Upper lobe of right lung (tissue), 1 donor: Measurements from ENCODE around the gene SLC35G4. TPM values are rescaled to one million over a fixed set of nuclear protein-coding genes. Genes with fewer than 3 reads are reported as not detected.

Source experiments
- ATAC-seq: fragments of 200-7000 bp; cut with Tn5 transposase; one replicate; pipeline ENCODE4 v1.9.1; 2020; ENCODE audit warnings: mild to moderate bottlenecking, moderate library complexity
- DNase-seq: peaks from one replicate; pipeline ENCODE4 v3.0.0-alpha.2; 2020
- H3K27ac ChIP-seq: fragments of 200-600 bp; one replicate; pipeline ENCODE4 v1.8.0; 2022
- H3K27me3 ChIP-seq: fragments of 200-600 bp; one replicate; pipeline ENCODE4 v1.8.0; 2022; ENCODE audit warnings: mild to moderate bottlenecking
- H3K36me3 ChIP-seq: fragments of 200-600 bp; one replicate; pipeline ENCODE4 v1.8.0; 2022
- H3K4me1 ChIP-seq: fragments of 200-600 bp; one replicate; pipeline ENCODE4 v1.8.0; 2022
- H3K4me3 ChIP-seq: fragments of 200-600 bp; one replicate; pipeline ENCODE4 v1.8.0; 2022; ENCODE audit warnings: mild to moderate bottlenecking
- H3K9me3 ChIP-seq: fragments of 200-600 bp; one replicate; pipeline ENCODE4 v1.8.0; 2022
- intact Hi-C: fragments of 100-400 bp; cut with DNase I; formaldehyde crosslinking; loops from one replicate; pipeline ENCODE4 v1.11.0; 2022
- total RNA-seq: library from RNA; stranded (reverse); fragmentation: NEBNext Ultra II Directional; extraction: Animal tissue kit (Norgen Biotek cat#: 25700); gene quantifications from one replicate; pipeline ENCODE4 v1.2.1, GENCODE V29; 2021
- TF ChIP-seq, protein P1 (sequence below): fragments of 200-600 bp; IDR thresholded peaks from one replicate; pipeline ENCODE4 v1.8.0; 2022; ENCODE audit warnings: antibody characterized with exemption
- donor health status: DM: no; HTN: yes; CAD: no; lungs with severe emphysema.

SLC35G4 gene
- total RNA-seq, 1 donor from 2014 or later: not detected

DNA sequence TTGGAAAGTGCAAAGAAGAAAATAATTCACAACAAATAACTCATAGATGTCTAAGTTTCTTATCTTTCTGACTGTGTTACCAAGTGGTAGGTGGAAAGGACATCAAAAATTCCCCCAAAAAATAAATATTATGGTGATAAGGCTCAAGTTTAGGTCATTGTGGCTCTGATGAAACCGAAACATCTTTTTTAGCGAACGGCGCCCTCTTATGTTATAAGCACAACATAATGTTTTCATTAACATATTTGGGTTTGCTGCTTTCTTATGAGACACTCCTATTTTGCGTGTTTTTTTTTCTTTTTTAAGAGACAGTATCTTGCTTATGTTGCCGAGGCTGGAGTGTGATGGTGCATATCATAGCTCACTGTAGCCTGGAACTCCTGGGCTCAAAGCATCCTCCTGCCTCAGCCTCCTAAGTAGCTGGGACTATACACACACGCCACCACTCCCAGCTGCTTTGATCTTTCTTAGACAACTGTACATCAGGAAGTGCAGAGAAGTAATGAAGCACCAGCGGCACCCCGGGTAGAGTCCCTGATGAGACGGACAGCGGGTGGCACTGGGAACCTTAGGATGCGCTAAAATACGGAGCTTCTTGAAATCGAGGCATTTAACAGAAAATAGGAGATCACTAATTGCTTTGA, 38.5 kb upstream of the SLC35G4 start:
- Histone ChIP-seq H3K27me3 (no peaks in the 10 kb centered on the region), H3K9me3 (no peaks in the 10 kb centered on the region), H3K27ac (no peak overlapping the region), H3K4me3 (no peak overlapping the region), H3K36me3 (no peaks in the 10 kb centered on the region), H3K4me1 (no peaks in the 10 kb centered on the region)
- intact Hi-C loops: no loop called here
- no peak for DNase-seq
- TF ChIP-seq, protein P1, sequence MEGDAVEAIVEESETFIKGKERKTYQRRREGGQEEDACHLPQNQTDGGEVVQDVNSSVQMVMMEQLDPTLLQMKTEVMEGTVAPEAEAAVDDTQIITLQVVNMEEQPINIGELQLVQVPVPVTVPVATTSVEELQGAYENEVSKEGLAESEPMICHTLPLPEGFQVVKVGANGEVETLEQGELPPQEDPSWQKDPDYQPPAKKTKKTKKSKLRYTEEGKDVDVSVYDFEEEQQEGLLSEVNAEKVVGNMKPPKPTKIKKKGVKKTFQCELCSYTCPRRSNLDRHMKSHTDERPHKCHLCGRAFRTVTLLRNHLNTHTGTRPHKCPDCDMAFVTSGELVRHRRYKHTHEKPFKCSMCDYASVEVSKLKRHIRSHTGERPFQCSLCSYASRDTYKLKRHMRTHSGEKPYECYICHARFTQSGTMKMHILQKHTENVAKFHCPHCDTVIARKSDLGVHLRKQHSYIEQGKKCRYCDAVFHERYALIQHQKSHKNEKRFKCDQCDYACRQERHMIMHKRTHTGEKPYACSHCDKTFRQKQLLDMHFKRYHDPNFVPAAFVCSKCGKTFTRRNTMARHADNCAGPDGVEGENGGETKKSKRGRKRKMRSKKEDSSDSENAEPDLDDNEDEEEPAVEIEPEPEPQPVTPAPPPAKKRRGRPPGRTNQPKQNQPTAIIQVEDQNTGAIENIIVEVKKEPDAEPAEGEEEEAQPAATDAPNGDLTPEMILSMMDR: no peak
- ATAC-seq: no peak

DNA sequence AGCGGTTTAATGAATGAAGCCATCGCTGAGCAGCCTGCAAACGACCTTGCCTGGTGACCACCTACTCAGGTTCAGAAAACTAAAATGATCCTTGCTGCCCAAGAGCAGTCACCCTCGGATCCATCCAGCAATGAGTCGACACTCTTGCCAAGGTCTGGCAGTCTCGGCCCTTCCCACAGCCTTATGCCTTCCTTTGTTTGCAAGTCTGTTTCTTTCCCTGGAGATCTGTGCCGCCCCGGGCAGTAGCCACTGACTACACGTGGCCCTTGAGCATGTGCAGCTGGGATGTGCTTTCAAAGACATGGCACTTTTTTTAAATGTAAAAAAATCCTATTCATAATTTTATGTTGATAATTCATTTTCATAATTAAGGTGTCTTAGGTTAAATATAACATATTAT, 37.2 kb upstream of the SLC35G4 start:
- Histone ChIP-seq H3K27ac (no peak overlapping the region), H3K4me1 (no peaks in the 10 kb centered on the region), H3K27me3 (no peaks in the 10 kb centered on the region), H3K36me3 (no peaks in the 10 kb centered on the region), H3K9me3 (no peaks in the 10 kb centered on the region), H3K4me3 (no peak overlapping the region)
- intact Hi-C loops: no loop called here
- DNase-seq (no peak), ATAC-seq (no peak)
- TF ChIP-seq, protein P1: no peak

DNA sequence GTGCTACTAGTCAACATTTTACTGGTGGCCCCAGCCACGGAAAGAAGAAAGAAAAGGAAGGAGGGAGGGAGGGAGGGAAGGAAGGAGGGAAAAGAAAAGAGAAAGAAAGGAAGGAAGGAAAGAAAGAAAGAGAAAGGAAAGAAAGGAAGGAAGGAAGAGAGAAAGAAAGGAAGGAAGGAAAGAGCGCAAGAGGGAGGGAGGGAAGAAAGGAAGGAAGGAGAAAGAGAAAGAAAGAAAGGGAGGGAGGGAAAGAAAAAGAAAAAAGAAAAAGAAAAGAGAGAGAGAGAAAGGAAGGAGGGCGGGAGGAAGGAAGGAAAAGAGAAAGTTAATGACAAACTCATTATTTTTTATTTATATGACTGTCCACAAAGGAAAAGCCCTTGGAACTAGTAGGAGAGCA, 34.9 kb upstream of the SLC35G4 start:
- Histone ChIP-seq H3K27me3 (no peaks in the 10 kb centered on the region), H3K4me1 (no peaks in the 10 kb centered on the region), H3K36me3 (no peaks in the 10 kb centered on the region), H3K27ac (no peak overlapping the region), H3K4me3 (no peak overlapping the region), H3K9me3 (no peaks in the 10 kb centered on the region)
- ATAC-seq: no peak
- no peak for DNase-seq
- TF ChIP-seq, protein P1: no peak
- intact Hi-C loops: no loop called here

DNA sequence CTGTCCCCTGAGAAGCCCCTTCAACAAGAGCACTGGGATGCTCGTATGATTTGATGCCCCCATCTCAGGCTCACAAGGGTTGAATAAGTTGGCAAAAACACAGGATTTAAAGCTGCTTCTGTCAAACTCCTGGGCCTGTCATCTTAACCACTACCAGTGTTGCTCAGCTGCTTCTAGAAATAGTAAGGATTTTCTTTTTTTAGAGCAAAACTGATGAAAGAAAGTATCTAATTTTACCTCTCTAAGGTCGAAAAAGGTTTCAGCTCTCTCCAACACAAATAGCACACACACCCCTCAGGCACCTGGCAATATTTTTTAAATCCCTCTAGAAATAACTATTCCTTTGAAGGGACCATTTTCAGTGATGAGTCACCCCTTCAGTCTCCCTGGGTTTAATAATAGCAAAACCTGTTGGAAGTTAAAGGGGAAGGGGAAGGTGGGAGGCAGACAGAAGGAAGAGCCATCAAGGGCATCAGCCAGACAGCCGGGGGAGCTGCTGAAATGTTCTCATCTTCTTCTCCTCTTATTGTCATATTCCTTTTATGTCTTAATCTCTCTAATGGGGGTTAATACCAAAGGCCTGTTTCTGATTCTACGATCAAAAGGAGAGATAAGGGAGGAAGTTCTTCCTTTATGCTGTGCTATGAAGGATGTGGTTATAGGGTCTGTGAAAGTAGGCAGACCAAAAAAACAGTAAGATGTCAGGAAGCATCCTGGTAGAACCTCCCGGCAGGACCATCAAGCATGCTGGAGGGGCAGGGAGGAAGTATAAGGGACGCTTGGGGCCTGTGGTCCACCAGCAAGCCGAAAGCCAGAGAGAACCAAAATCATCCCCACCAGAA, 31.9 kb upstream of the SLC35G4 start:
- Histone ChIP-seq H3K36me3 (no peaks in the 10 kb centered on the region), H3K27ac (no peak overlapping the region), H3K4me1 (no peaks in the 10 kb centered on the region), H3K27me3 (no peaks in the 10 kb centered on the region), H3K4me3 (no peak overlapping the region), H3K9me3 (no peaks in the 10 kb centered on the region)
- intact Hi-C loops: no loop called here
- DNase-seq: no peak
- ATAC-seq: no peak
- TF ChIP-seq, protein P1: no peak

DNA sequence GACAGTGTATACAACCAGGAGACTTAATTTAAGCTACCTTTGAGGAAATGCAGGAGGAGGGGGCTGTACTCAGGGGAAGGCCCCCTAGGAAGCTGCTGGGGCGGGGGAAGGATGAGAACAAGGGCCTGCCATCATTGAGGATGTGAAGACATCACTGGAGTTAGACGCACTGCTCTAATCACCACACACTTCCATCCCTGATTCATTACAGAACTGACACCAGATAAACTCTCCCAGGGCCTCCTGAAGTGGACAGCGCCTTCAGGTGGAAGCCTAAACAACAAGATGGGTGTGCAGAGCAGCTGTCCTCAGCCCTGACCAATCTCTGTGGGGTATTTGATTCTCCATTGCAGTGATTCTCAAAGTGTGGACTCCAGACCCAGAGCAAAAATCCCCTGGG, 30.6 kb upstream of the SLC35G4 start:
- no peak for ATAC-seq
- Histone ChIP-seq H3K27me3 (no peaks in the 10 kb centered on the region), H3K9me3 (no peaks in the 10 kb centered on the region), H3K27ac (no peak overlapping the region), H3K4me3 (no peak overlapping the region), H3K4me1 (no peaks in the 10 kb centered on the region), H3K36me3 (no peaks in the 10 kb centered on the region)
- TF ChIP-seq, protein P1: no peak
- no peak for DNase-seq
- intact Hi-C loops: no loop called here
